Breast epithelium (tissue), 3 donors: ENCODE data around the gene ATP8B3.

ENCODE experiments used
- CTCF ChIP-seq, 3 donors: fragments of 450-650 bp; IDR thresholded peaks; one replicate each; pipeline ENCODE4 v1.5.1; 2016 to 2017; ENCODE audit warnings: antibody characterized with exemption in 3 of 3, mild to moderate bottlenecking in 3 of 3, moderate library complexity in 3 of 3
- POLR2A ChIP-seq: fragments of 450-650 bp; IDR thresholded peaks from one replicate; pipeline ENCODE4 v1.6.1; 2016; ENCODE audit warnings: antibody characterized with exemption, mild to moderate bottlenecking, moderate library complexity
- POLR2AphosphoS5 ChIP-seq, 3 donors: sonication (generic); formaldehyde crosslinking; IDR thresholded peaks; one replicate each; pipeline ENCODE4 v1.6.1; 2017; ENCODE audit warnings: antibody characterized with exemption in 3 of 3

GRCh38 chr19:1809678-1810077, 2.4 kb downstream of the ATP8B3 start:
- no peak for TF ChIP-seq CTCF (IDR thresholded peaks at IDR 0.05)
- no peak for TF ChIP-seq POLR2A
- TF ChIP-seq POLR2AphosphoS5 (IDR thresholded peaks at IDR 0.05) = no peak
